Breast epithelium (tissue), 3 donors: ENCODE data around the gene PHKB.

Experiments used
- CTCF ChIP-seq, 3 donors: fragments of 450-650 bp; IDR thresholded peaks; one replicate each; pipeline ENCODE4 v1.5.1; 2016 to 2017; ENCODE audit warnings: antibody characterized with exemption in 3 of 3, mild to moderate bottlenecking in 3 of 3, moderate library complexity in 3 of 3
- POLR2A ChIP-seq: fragments of 450-650 bp; IDR thresholded peaks from one replicate; pipeline ENCODE4 v1.6.1; 2016; ENCODE audit warnings: antibody characterized with exemption, mild to moderate bottlenecking, moderate library complexity
- POLR2AphosphoS5 ChIP-seq, 3 donors: sonication (generic); formaldehyde crosslinking; IDR thresholded peaks; one replicate each; pipeline ENCODE4 v1.6.1; 2017; ENCODE audit warnings: antibody characterized with exemption in 3 of 3

- TF ChIP-seq CTCF (IDR thresholded peaks at IDR 0.05) = no peak
- no peak for TF ChIP-seq POLR2A
- TF ChIP-seq POLR2AphosphoS5 (IDR thresholded peaks at IDR 0.05) = no peak
These were observed 46.6 kb downstream of the PHKB start for GRCh38 chr16:47507701-47508100.
